Measurements from ENCODE around the gene CCDC201. TPM values are rescaled to one million over a fixed set of nuclear protein-coding genes. Genes with fewer than 3 reads are reported as not detected.

The CCDC201 gene
- polyA plus RNA-seq, 3 donors = not detected

DNA sequence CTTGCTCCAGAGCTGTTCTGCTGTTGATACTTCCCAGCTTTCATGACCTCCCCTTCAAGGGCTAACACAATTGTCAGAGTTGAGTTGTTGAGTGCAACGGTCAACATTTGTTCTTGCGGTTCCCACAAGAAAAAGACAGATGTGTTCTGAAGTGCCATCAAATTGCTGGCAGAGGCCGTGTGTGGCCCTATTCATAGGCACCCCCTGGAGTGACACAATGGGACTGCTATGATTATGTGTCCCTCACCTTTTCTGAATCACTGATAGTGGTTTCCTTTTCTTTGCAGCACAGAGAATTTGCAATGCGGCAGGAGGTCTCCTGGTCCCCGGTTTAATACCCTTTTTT lies 9.6 kb upstream of the CCDC201 start:
- Mint-ChIP-seq H3K9me3 (peaks cover 0 to 15% (median 2%) of the 10 kb centered on the region in 7 donors), H3K27ac (no peak overlapping the region)

DNA sequence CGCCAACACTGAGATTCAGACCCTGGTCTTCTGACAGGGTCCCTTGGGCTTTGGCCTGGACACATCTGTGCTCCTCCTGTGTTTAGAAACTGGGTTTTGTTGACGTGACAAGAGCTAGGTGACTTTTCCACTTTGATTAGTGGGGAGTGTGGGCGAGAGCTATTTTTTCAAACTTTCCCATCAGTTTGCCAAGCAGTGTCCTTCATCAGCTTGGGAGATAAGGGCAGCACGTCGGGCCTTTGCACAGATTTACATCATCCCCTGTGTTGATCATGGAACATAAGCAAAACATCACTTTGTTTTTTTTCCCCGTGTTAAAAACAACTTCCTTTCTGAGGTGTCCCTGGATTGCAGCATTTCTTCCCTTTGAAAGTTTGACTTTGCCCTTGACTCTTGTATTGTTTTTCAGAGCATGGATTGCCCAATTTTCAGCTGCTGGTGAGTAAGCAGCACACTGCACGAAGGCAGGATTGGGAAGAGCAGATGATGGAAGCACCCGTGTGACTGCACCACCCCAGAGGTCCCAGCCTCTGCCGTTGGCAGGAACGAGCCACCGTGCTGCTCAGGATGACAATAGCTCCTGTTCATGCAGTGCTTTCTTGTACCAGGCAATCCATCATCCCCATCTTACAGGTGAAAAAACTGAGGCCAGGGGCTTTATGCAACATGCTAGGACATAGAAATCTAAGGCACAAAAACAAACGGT lies 9.0 kb upstream of the CCDC201 start:
- H3K9me3 Mint-ChIP-seq = peaks cover 0 to 16% (median 2%) of the 10 kb centered on the region in 7 donors
- H3K27me3 Mint-ChIP-seq (ENCODE audit: low read depth in 3 of 3) = peaks cover 4 to 22% (median 16%) of the 10 kb centered on the region in 3 donors
- DNase-seq = no peak
- H3K4me1 ChIP-seq (ENCODE audit: control insufficient read depth in 1 of 2, insufficient read depth in 2 of 2, low read length in 2 of 2) = no peaks in the 10 kb centered on the region
- no peak overlapping the region for H3K4me3 Mint-ChIP-seq
- no peak overlapping the region for H3K4me3 ChIP-seq (replicated peaks in 1 of 3; ENCODE audit: low read depth in 2 of 3, low read length in 3 of 3)
- no peaks in the 10 kb centered on the region for H3K79me2 ChIP-seq (ENCODE audit: insufficient read depth, low read length)
- intact Hi-C loops (cut with micrococcal nuclease) = no loop called here
- H3K36me3 Mint-ChIP-seq = no peaks in the 10 kb centered on the region
- H3K27me3 ChIP-seq (ENCODE audit: control insufficient read depth in 2 of 2, insufficient read depth in 2 of 2, low read length in 2 of 2) = peaks cover 1 to 11% of the 10 kb centered on the region in 2 donors
- 91% methylated on average over 9 of the region's 12 CpGs for WGBS (ENCODE audit: insufficient coverage)
- H3K27ac ChIP-seq (ENCODE audit: low read depth in 1 of 2, low read length in 2 of 2) = no peak overlapping the region
- no peak overlapping the region for H3K4me2 ChIP-seq (replicated peaks; ENCODE audit: extremely low read depth, low read length, poor library complexity, severe bottlenecking)
- no peaks in the 10 kb centered on the region for H3K4me1 Mint-ChIP-seq
- peaks cover 0 to 6% of the 10 kb centered on the region in 2 donors for H3K9me3 ChIP-seq (replicated peaks in 1 of 2; ENCODE audit: control insufficient read depth in 1 of 2, insufficient read depth in 1 of 2, low read length in 2 of 2)
- TF ChIP-seq, protein P1, sequence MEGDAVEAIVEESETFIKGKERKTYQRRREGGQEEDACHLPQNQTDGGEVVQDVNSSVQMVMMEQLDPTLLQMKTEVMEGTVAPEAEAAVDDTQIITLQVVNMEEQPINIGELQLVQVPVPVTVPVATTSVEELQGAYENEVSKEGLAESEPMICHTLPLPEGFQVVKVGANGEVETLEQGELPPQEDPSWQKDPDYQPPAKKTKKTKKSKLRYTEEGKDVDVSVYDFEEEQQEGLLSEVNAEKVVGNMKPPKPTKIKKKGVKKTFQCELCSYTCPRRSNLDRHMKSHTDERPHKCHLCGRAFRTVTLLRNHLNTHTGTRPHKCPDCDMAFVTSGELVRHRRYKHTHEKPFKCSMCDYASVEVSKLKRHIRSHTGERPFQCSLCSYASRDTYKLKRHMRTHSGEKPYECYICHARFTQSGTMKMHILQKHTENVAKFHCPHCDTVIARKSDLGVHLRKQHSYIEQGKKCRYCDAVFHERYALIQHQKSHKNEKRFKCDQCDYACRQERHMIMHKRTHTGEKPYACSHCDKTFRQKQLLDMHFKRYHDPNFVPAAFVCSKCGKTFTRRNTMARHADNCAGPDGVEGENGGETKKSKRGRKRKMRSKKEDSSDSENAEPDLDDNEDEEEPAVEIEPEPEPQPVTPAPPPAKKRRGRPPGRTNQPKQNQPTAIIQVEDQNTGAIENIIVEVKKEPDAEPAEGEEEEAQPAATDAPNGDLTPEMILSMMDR (IDR thresholded peaks at IDR 0.05) = no peak
- H3K27ac Mint-ChIP-seq = no peak overlapping the region
- no peak overlapping the region for H2AFZ ChIP-seq (ENCODE audit: insufficient read depth, low read depth, low read length, poor library complexity, severe bottlenecking)
- no peaks in the 10 kb centered on the region for H4K20me1 ChIP-seq (ENCODE audit: insufficient read depth, low read length)
- H3K36me3 ChIP-seq (replicated peaks in 1 of 2; ENCODE audit: control insufficient read depth in 1 of 2, insufficient read depth in 2 of 2, low read length in 2 of 2) = no peaks in the 10 kb centered on the region
- no peak overlapping the region for H3K9ac ChIP-seq (ENCODE audit: insufficient read depth, low read length, poor library complexity, severe bottlenecking)

More for the DNA sequence above, 9.6 kb upstream of the CCDC201 start:
- H3K27me3 ChIP-seq (ENCODE audit: control insufficient read depth in 2 of 2, insufficient read depth in 2 of 2, low read length in 2 of 2) = peaks cover 6 to 16% of the 10 kb centered on the region in 2 donors
- peaks cover 6 to 28% (median 20%) of the 10 kb centered on the region in 3 donors for H3K27me3 Mint-ChIP-seq (ENCODE audit: low read depth in 3 of 3)
- no peak overlapping the region for H3K27ac ChIP-seq (ENCODE audit: low read depth in 1 of 2, low read length in 2 of 2)
- peaks cover 3 to 6% of the 10 kb centered on the region in 2 donors for H3K9me3 ChIP-seq (replicated peaks in 1 of 2; ENCODE audit: control insufficient read depth in 1 of 2, insufficient read depth in 1 of 2, low read length in 2 of 2)
- DNase-seq = no peak
- intact Hi-C loops (cut with micrococcal nuclease) = no loop called here
- H3K4me1 Mint-ChIP-seq = no peaks in the 10 kb centered on the region
- no peaks in the 10 kb centered on the region for H3K79me2 ChIP-seq (ENCODE audit: insufficient read depth, low read length)
- WGBS (ENCODE audit: insufficient coverage) = 87% methylated on average over 5 of the region's 5 CpGs
- H4K20me1 ChIP-seq (ENCODE audit: insufficient read depth, low read length) = no peaks in the 10 kb centered on the region
- no peak overlapping the region for H2AFZ ChIP-seq (ENCODE audit: insufficient read depth, low read depth, low read length, poor library complexity, severe bottlenecking)
- H3K9ac ChIP-seq (ENCODE audit: insufficient read depth, low read length, poor library complexity, severe bottlenecking) = no peak overlapping the region
- H3K36me3 ChIP-seq (replicated peaks in 1 of 2; ENCODE audit: control insufficient read depth in 1 of 2, insufficient read depth in 2 of 2, low read length in 2 of 2) = no peaks in the 10 kb centered on the region
- TF ChIP-seq, protein P1 (IDR thresholded peaks at IDR 0.05) = no peak
- no peak overlapping the region for H3K4me2 ChIP-seq (replicated peaks; ENCODE audit: extremely low read depth, low read length, poor library complexity, severe bottlenecking)
- no peak overlapping the region for H3K4me3 Mint-ChIP-seq
- no peaks in the 10 kb centered on the region for H3K36me3 Mint-ChIP-seq
- H3K4me1 ChIP-seq (ENCODE audit: control insufficient read depth in 1 of 2, insufficient read depth in 2 of 2, low read length in 2 of 2) = no peaks in the 10 kb centered on the region
- H3K4me3 ChIP-seq (replicated peaks in 1 of 3; ENCODE audit: low read depth in 2 of 3, low read length in 3 of 3) = no peak overlapping the region
